H9 (cell line): Measurements from ENCODE around the gene COPS6. TPM values are rescaled to one million over a fixed set of nuclear protein-coding genes. Genes with fewer than 3 reads are reported as not detected.

ENCODE experiments used
- DNase-seq: peaks from one replicate; pipeline ENCODE4 v3.0.0-alpha.2; 2017
- H2AFZ ChIP-seq: one replicate; pipeline ENCODE4 v1.6.1; 2013; ENCODE audit warnings: mild to moderate bottlenecking, low read length, control low read depth, moderate library complexity
- H2AK5ac ChIP-seq: 2 replicates; pipeline ENCODE4 v1.6.1; 2013; ENCODE audit warnings: low read length, control low read depth, mixed read lengths; ENCODE audit not compliant: insufficient read length
- H2BK120ac ChIP-seq: one replicate; pipeline ENCODE4 v1.6.1; 2013; ENCODE audit warnings: low read depth, mild to moderate bottlenecking, low read length, control low read depth, inconsistent platforms; ENCODE audit not compliant: poor library complexity, severe bottlenecking
- H2BK12ac ChIP-seq: 2 replicates; pipeline ENCODE4 v1.6.1; 2013; ENCODE audit warnings: low read length, control low read depth, mixed read lengths, low read depth; ENCODE audit not compliant: insufficient read length
- H2BK15ac ChIP-seq: 2 replicates; pipeline ENCODE4 v1.6.1; 2013; ENCODE audit warnings: low read depth, low read length, control low read depth
- H2BK20ac ChIP-seq: one replicate; pipeline ENCODE4 v1.6.1; 2013; ENCODE audit warnings: low read depth, mild to moderate bottlenecking, low read length, control low read depth, inconsistent platforms; ENCODE audit not compliant: poor library complexity, severe bottlenecking
- H2BK5ac ChIP-seq: 2 replicates; pipeline ENCODE4 v1.6.1; 2013; ENCODE audit warnings: low read length, control low read depth, mixed read lengths; ENCODE audit not compliant: insufficient read length
- H3K14ac ChIP-seq: 2 replicates; pipeline ENCODE4 v1.6.1; 2013; ENCODE audit warnings: low read length, control low read depth; ENCODE audit not compliant: insufficient read depth
- H3K18ac ChIP-seq: 2 replicates; pipeline ENCODE4 v1.6.1; 2013; ENCODE audit warnings: low read depth, mild to moderate bottlenecking, mixed read lengths, low read length, control low read depth; ENCODE audit not compliant: insufficient read length
- H3K23ac ChIP-seq: 2 replicates; pipeline ENCODE4 v1.6.1; 2013; ENCODE audit warnings: low read length, control low read depth, mixed read lengths, low read depth; ENCODE audit not compliant: insufficient read length
- H3K23me2 ChIP-seq: 2 replicates; pipeline ENCODE4 v1.6.1; 2013; ENCODE audit warnings: low read depth, mild to moderate bottlenecking, mixed read lengths, low read length, control low read depth; ENCODE audit not compliant: insufficient read length, poor library complexity, severe bottlenecking
- H3K27ac ChIP-seq: 2 replicates; pipeline ENCODE4 v1.5.1; 2013; ENCODE audit warnings: low read length, control low read depth, mixed read lengths, low read depth; ENCODE audit not compliant: insufficient read length
- H3K27me3 ChIP-seq: 2 replicates; pipeline ENCODE4 v1.6.1; 2013; ENCODE audit warnings: low read length, control low read depth, inconsistent platforms; ENCODE audit not compliant: insufficient read depth
- H3K4ac ChIP-seq: 2 replicates; pipeline ENCODE4 v1.6.1; 2013; ENCODE audit warnings: low read depth, mild to moderate bottlenecking, control low read depth, inconsistent platforms, low read length, moderate library complexity
- H3K4me1 ChIP-seq: 2 replicates; pipeline ENCODE4 v1.6.1; 2013; ENCODE audit warnings: low read length, control low read depth, inconsistent platforms; ENCODE audit not compliant: insufficient read depth
- H3K4me2 ChIP-seq: 2 replicates; pipeline ENCODE4 v1.6.1; 2013; ENCODE audit warnings: low read length, control low read depth, mixed read lengths; ENCODE audit not compliant: insufficient read length, insufficient read depth
- H3K56ac ChIP-seq: 2 replicates; pipeline ENCODE4 v1.6.1; 2013; ENCODE audit warnings: low read depth, mild to moderate bottlenecking, mixed read lengths, low read length, control low read depth; ENCODE audit not compliant: insufficient read length
- H3K79me1 ChIP-seq: 2 replicates; pipeline ENCODE4 v1.6.1; 2013; ENCODE audit warnings: low read depth, mild to moderate bottlenecking, moderate library complexity, low read length, control low read depth, inconsistent platforms; ENCODE audit not compliant: insufficient read depth, poor library complexity, severe bottlenecking
- H3K79me2 ChIP-seq: 2 replicates; pipeline ENCODE4 v1.6.1; 2013; ENCODE audit warnings: low read length, control low read depth, inconsistent platforms; ENCODE audit not compliant: insufficient read depth
- H3K9ac ChIP-seq: 2 replicates; pipeline ENCODE4 v1.6.1; 2013; ENCODE audit warnings: low read length, control low read depth, mixed read lengths; ENCODE audit not compliant: insufficient read length; ENCODE audit errors: extremely low read depth
- H3K9me3 ChIP-seq: one replicate; pipeline ENCODE4 v1.6.1; 2013; ENCODE audit warnings: low read depth, low read length, inconsistent platforms; ENCODE audit not compliant: control insufficient read depth
- H3T11ph ChIP-seq: one replicate; pipeline ENCODE4 v1.6.1; 2013; ENCODE audit warnings: mild to moderate bottlenecking, low read length, control low read depth, inconsistent platforms
- H4K20me1 ChIP-seq: one replicate; pipeline ENCODE4 v1.6.1; 2013; ENCODE audit not compliant: control insufficient read depth, insufficient read length, insufficient read depth
- H4K5ac ChIP-seq: 2 replicates; pipeline ENCODE4 v1.6.1; 2013; ENCODE audit warnings: low read depth, mild to moderate bottlenecking, mixed read lengths, low read length, control low read depth; ENCODE audit not compliant: insufficient read length
- H4K8ac ChIP-seq: replicated peaks from 2 replicates; pipeline ENCODE4 v1.6.1; 2013; ENCODE audit warnings: low read length, control low read depth, mixed read lengths, low read depth; ENCODE audit not compliant: insufficient read length
- H4K91ac ChIP-seq: 2 replicates; pipeline ENCODE4 v1.6.1; 2013; ENCODE audit warnings: low read depth, mild to moderate bottlenecking, moderate library complexity, mixed read lengths, low read length, control low read depth; ENCODE audit not compliant: insufficient read length
- H3K27ac Mint-ChIP-seq, 3 experiments: 2 replicates in 2 of 3; 3 replicates in 1 of 3; pipeline ENCODE4 v1.8.0; 2020 to 2021; ENCODE audit warnings: mixed read lengths in 3 of 3, mild to moderate bottlenecking in 1 of 3, moderate library complexity in 1 of 3
- H3K27me3 Mint-ChIP-seq: 2 replicates; pipeline ENCODE4 v1.8.0; 2021; ENCODE audit warnings: low read depth, mild to moderate bottlenecking, moderate library complexity, mixed read lengths
- H3K36me3 Mint-ChIP-seq, 3 experiments: 2 replicates in 2 of 3; 3 replicates in 1 of 3; pipeline ENCODE4 v1.8.0; 2020 to 2021; ENCODE audit warnings: low read depth in 3 of 3, mixed read lengths in 3 of 3; ENCODE audit not compliant: insufficient read depth in 1 of 3
- H3K4me1 Mint-ChIP-seq, 2 experiments: 2 replicates each; pipeline ENCODE4 v1.8.0; 2020; ENCODE audit warnings: mixed read lengths in 2 of 2
- H3K4me3 Mint-ChIP-seq, 2 experiments: 2 replicates in 1 of 2; 3 replicates in 1 of 2; pipeline ENCODE4 v1.8.0; 2020 to 2021; ENCODE audit warnings: mild to moderate bottlenecking in 2 of 2, mixed read lengths in 2 of 2, moderate library complexity in 1 of 2
- H3K9me3 Mint-ChIP-seq, 2 experiments: 2 replicates in 1 of 2; 3 replicates in 1 of 2; pipeline ENCODE4 v1.8.0; 2020; ENCODE audit warnings: mild to moderate bottlenecking in 2 of 2, mixed read lengths in 2 of 2, moderate library complexity in 1 of 2
- WGBS: extraction: QIAGEN DNeasy Blood & Tissue Kit; methylation state at CpG from one replicate; pipeline ENCODE4 v1.1.7; 2013; ENCODE audit warnings: missing lambda C conversion rate, low lambda C conversion rate, mixed read lengths; ENCODE audit not compliant: insufficient read length; ENCODE audit errors: extremely low coverage; 5-methylcytosine and 5-hydroxymethylcytosine counted together
- total RNA-seq: library from RNA; stranded (reverse); gene quantifications from 2 replicates; pipeline ENCODE4 v1.2.1, GENCODE V29; 2021
- TF ChIP-seq, protein P1 (sequence below): fragments of 200-600 bp; sonication (generic); conservative IDR thresholded peaks from 3 replicates; pipeline ENCODE4 v1.8.0; 2021; ENCODE audit warnings: antibody characterized with exemption, mild to moderate bottlenecking

The COPS6 gene
- total RNA-seq, 1 experiment from 2014 or later = 140 TPM

DNA sequence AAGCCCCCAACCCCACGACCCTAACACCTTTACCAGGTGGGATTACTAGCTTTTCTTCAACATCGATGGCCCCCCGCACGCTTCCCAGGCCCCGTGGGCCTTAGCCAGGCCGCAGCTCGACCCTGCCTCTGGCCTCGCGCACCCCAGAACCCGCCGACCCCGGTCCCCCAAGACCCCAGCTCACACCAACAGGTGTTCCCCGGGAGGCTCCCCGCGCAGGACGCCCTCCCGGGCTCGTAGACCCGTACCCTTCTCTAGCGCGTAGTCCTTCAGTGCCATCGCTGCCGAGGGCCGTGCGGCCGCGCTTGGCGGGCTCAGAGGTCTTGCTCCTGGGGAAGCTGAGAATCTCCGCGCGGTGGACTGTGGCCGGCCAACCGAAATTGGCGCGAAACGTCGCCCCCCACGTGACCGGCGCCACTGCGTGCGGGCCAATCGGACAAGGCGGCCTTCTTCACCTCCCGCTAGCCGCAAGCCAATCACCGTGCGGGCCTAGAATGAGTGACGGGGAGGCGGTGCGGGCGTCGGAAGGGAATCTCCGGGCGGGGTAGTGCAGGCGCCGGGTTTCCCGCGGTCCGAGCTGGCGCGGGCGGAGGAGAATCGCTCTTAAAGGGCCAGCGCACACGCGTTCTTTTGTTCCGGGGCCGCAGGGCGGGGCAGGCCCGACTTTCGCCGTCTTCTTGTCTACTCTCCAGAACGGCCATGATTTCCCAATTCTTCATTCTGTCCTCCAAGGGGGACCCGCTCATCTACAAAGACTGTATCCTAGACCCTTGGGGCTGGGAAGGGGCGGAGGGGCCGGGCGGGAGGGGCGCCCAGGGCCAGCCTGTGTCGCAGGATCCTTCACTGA is 12.5 kb downstream of the COPS6 start, which contains the start of the genes AP4M1 and MCM7:
TSS of gene AP4M1 (plus strand) at position 628 of the 847 bp plus-strand sequence. CDS start at position 700, 72 bp downstream.
TSS of gene MCM7 (minus strand) at position 382 of the 847 bp plus-strand sequence. CDS start at position 279, 103 bp downstream.
- H4K5ac ChIP-seq = peak within 1 kb of the TSS; percentile 100
- peaks cover 5% of the 10 kb centered on the region; the same call in 1 of the 2 replicates for H3K79me2 ChIP-seq
- peak within 1 kb of the TSS; percentile 78 for H3T11ph ChIP-seq
- Mint-ChIP-seq H3K36me3 (peaks cover 53 to 75% (median 67%) of the 10 kb centered on the region in 3 experiments), H3K27ac (peak within 1 kb of the TSS; percentile 99 to 100 (median 99)), H3K4me3 (peak within 1 kb of the TSS; percentile 93 to 95), H3K4me1 (peaks cover 20 to 34% of the 10 kb centered on the region in 2 experiments), H3K9me3 (peaks cover 0 to 3% of the 10 kb centered on the region in 2 experiments; a peak in 1 of 5 replicates), H3K27me3 (no peaks in the 10 kb centered on the region; the same call in 1 of the 2 replicates)
- peak within 1 kb of the TSS; percentile 100 for H3K14ac ChIP-seq
- no peak within 1 kb of the TSS for H2BK15ac ChIP-seq
- H3K9me3 ChIP-seq = no peaks in the 10 kb centered on the region
- no CpG with 5 or more reads among the region's 80 CpGs for WGBS
- H4K20me1 ChIP-seq = no peaks in the 10 kb centered on the region
- peak within 1 kb of the TSS; percentile 75 for H3K4me2 ChIP-seq
- H2AFZ ChIP-seq = no peak within 1 kb of the TSS
- peak within 1 kb of the TSS; percentile 100 for H3K18ac ChIP-seq
- TF ChIP-seq, protein P1, sequence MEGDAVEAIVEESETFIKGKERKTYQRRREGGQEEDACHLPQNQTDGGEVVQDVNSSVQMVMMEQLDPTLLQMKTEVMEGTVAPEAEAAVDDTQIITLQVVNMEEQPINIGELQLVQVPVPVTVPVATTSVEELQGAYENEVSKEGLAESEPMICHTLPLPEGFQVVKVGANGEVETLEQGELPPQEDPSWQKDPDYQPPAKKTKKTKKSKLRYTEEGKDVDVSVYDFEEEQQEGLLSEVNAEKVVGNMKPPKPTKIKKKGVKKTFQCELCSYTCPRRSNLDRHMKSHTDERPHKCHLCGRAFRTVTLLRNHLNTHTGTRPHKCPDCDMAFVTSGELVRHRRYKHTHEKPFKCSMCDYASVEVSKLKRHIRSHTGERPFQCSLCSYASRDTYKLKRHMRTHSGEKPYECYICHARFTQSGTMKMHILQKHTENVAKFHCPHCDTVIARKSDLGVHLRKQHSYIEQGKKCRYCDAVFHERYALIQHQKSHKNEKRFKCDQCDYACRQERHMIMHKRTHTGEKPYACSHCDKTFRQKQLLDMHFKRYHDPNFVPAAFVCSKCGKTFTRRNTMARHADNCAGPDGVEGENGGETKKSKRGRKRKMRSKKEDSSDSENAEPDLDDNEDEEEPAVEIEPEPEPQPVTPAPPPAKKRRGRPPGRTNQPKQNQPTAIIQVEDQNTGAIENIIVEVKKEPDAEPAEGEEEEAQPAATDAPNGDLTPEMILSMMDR = no peak
- peak within 1 kb of the TSS; percentile 100 for H3K4ac ChIP-seq
- peak within 1 kb of the TSS; percentile 86 for H3K27ac ChIP-seq
- H2BK5ac ChIP-seq = peak within 1 kb of the TSS; percentile 99
- H3K23me2 ChIP-seq = no peaks in the 10 kb centered on the region
- H3K27me3 ChIP-seq = no peaks in the 10 kb centered on the region
- peak within 1 kb of the TSS; percentile 99 for H4K8ac ChIP-seq
- peak within 1 kb of the TSS; percentile 92 for H2BK12ac ChIP-seq
- H4K91ac ChIP-seq = peak within 1 kb of the TSS; percentile 99
- H3K56ac ChIP-seq = peak within 1 kb of the TSS; percentile 97
- no peak within 1 kb of the TSS for H3K23ac ChIP-seq
- peak; percentile 99 for DNase-seq
- H2BK20ac ChIP-seq = no peak within 1 kb of the TSS
- H3K79me1 ChIP-seq = peaks cover 3% of the 10 kb centered on the region
- peak within 1 kb of the TSS; percentile 93 for H2AK5ac ChIP-seq
- peak within 1 kb of the TSS; percentile 100 for H3K9ac ChIP-seq
- H3K4me1 ChIP-seq = no peaks in the 10 kb centered on the region
- H2BK120ac ChIP-seq = peak within 1 kb of the TSS; percentile 94
